ENCODE measurements around the gene IFNLR1. TPM values are rescaled to one million over a fixed set of nuclear protein-coding genes. Genes with fewer than 3 reads are reported as not detected.
A peak's percentile ranks its signal among the peaks of the same experiment; 100 is the strongest.

Gene IFNLR1
- 24.6 and 29.4 TPM in 2 replicates for total RNA-seq (2014; rRNA removed; shearing (Covaris generic))
- total RNA-seq (2022), result 30.5 and 31.7 TPM in 2 replicates
- percentile 86 among the genes with signal in this experiment for Bru-seq, nascent RNA
- percentile 91 among the genes with signal in this experiment for BruChase-seq, experiment 1, labeled RNA remaining after a 6-hour chase
- percentile 84 among the genes with signal in this experiment for BruChase-seq, experiment 2, labeled RNA remaining after a 2-hour chase
- long read RNA-seq, full-length matches to known transcripts, result 17 of 39 reads
- long read RNA-seq, partial matches to known transcripts, result 10 of 39 reads
- long read RNA-seq, other reads (novel, unspliced or antisense), result 12 of 39 reads

GRCh38 chr1:24186993-24187790, at the start of gene IFNLR1:
TSS of gene IFNLR1 (minus strand) at chr1:24187289. CDS start at chr1:24187248, 41 bp downstream.
- TSS peak; percentile 75 for BruUV-seq (replicated peaks)
- Histone ChIP-seq H3K4me2 (ENCODE audit: low read length) (peak within 1 kb of the TSS; percentile 90), H3K9me2 (ENCODE audit: insufficient read depth, low read length) (no peaks in the 10 kb centered on the region), H3K27ac (ENCODE audit: low read depth, low read length, poor library complexity, severe bottlenecking) (peak within 1 kb of the TSS; percentile 100), H4K20me1 (ENCODE audit: insufficient read depth, low read length) (no peaks in the 10 kb centered on the region), H3K4me1 (ENCODE audit: insufficient read depth, low read length, poor library complexity, severe bottlenecking) (peaks cover 81% of the 10 kb centered on the region), H3K9me3 (ENCODE audit: low read length) (no peaks in the 10 kb centered on the region), H2AFZ (ENCODE audit: low read length) (peak within 1 kb of the TSS; percentile 62), H3K4me3 (ENCODE audit: low read depth, low read length, poor library complexity, severe bottlenecking) (peak within 1 kb of the TSS; percentile 97), H3K79me2 (ENCODE audit: insufficient read depth, low read depth, low read length) (peaks cover 48% of the 10 kb centered on the region), H3K36me3 (ENCODE audit: insufficient read depth, low read length) (peaks cover 31% of the 10 kb centered on the region)
- DNase-seq (ENCODE audit: low spot score), result peak; percentile 91
- intact Hi-C loops (cut with micrococcal nuclease; ENCODE audit: unreplicated experiment), result loop anchor here (5.0 kb wide), 3 partner anchors 230 to 455 kb away; partner anchors contain the start of genes PNRC2, RCAN3 and SRRM1
- POLR2A ChIA-PET, result interaction anchor here (0.6 to 3.0 kb wide), 11 partner anchors 9 to 1122 kb away, joined by 3 to 11 read pairs (median 4); no protein-coding TSS in a partner anchor
- TF ChIP-seq, protein P1, sequence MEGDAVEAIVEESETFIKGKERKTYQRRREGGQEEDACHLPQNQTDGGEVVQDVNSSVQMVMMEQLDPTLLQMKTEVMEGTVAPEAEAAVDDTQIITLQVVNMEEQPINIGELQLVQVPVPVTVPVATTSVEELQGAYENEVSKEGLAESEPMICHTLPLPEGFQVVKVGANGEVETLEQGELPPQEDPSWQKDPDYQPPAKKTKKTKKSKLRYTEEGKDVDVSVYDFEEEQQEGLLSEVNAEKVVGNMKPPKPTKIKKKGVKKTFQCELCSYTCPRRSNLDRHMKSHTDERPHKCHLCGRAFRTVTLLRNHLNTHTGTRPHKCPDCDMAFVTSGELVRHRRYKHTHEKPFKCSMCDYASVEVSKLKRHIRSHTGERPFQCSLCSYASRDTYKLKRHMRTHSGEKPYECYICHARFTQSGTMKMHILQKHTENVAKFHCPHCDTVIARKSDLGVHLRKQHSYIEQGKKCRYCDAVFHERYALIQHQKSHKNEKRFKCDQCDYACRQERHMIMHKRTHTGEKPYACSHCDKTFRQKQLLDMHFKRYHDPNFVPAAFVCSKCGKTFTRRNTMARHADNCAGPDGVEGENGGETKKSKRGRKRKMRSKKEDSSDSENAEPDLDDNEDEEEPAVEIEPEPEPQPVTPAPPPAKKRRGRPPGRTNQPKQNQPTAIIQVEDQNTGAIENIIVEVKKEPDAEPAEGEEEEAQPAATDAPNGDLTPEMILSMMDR (conservative IDR thresholded peaks at IDR 0.05; ENCODE audit: low read length), result no peak
- TF ChIP-seq EZH2phosphoT487 (IDR thresholded peaks at IDR 0.05; ENCODE audit: borderline replicate concordance, low read depth, low read length), result no peak
- CTCF ChIA-PET (ENCODE audit: unreplicated experiment), result interaction anchor here (1.2 to 1.5 kb wide), 3 partner anchors 12 to 39 kb away, joined by 3 to 4 read pairs (median 3); no protein-coding TSS in a partner anchor

GRCh38 chr1:24235921-24236788, 49.1 kb upstream of the IFNLR1 start:
- CTCF ChIA-PET (ENCODE audit: unreplicated experiment), result no interaction called here
- peak; percentile 16 for DNase-seq (ENCODE audit: low spot score)
- Histone ChIP-seq H2AFZ (ENCODE audit: low read length) (no peak overlapping the region), H3K9me2 (ENCODE audit: insufficient read depth, low read length) (no peaks in the 10 kb centered on the region), H3K4me2 (ENCODE audit: low read length) (no peak overlapping the region), H3K79me2 (ENCODE audit: insufficient read depth, low read depth, low read length) (no peaks in the 10 kb centered on the region), H3K4me1 (ENCODE audit: insufficient read depth, low read length, poor library complexity, severe bottlenecking) (peaks cover 8% of the 10 kb centered on the region), H3K9me3 (ENCODE audit: low read length) (no peaks in the 10 kb centered on the region), H4K20me1 (ENCODE audit: insufficient read depth, low read length) (no peaks in the 10 kb centered on the region), H3K36me3 (ENCODE audit: insufficient read depth, low read length) (no peaks in the 10 kb centered on the region), H3K4me3 (ENCODE audit: low read depth, low read length, poor library complexity, severe bottlenecking) (no peak overlapping the region), H3K27ac (ENCODE audit: low read depth, low read length, poor library complexity, severe bottlenecking) (no peak overlapping the region)
- no TSS peak for BruUV-seq (replicated peaks)
- intact Hi-C loops (cut with micrococcal nuclease; ENCODE audit: unreplicated experiment), result no loop called here
- POLR2A ChIA-PET, result no interaction called here
- TF ChIP-seq, protein P1 (conservative IDR thresholded peaks at IDR 0.05; ENCODE audit: low read length), result no peak
- TF ChIP-seq EZH2phosphoT487 (IDR thresholded peaks at IDR 0.05; ENCODE audit: borderline replicate concordance, low read depth, low read length), result no peak

All from OCI-LY7 (cell line).